HCEC 1CT (cell line): ENCODE measurements around the gene ARHGEF26.

Experiments
- DNase-seq: peaks from one replicate; pipeline ENCODE4 v3.0.0-alpha.2; 2017

ARHGEF26 gene

GRCh38 chr3:154161806-154162205 lies 40.6 kb downstream of the ARHGEF26 start:
- DNase-seq, result no peak

GRCh38 chr3:154164387-154164786 lies 43.2 kb downstream of the ARHGEF26 start:
- no peak for DNase-seq

GRCh38 chr3:154168998-154169795 lies 48.0 kb downstream of the ARHGEF26 start:
- no peak for DNase-seq

- no peak for DNase-seq
Observed at GRCh38 chr3:154169796-154170110, 48.6 kb downstream of the ARHGEF26 start.

- DNase-seq, result no peak
Observed at GRCh38 chr3:154170300-154170699, 49.1 kb downstream of the ARHGEF26 start.

DNA sequence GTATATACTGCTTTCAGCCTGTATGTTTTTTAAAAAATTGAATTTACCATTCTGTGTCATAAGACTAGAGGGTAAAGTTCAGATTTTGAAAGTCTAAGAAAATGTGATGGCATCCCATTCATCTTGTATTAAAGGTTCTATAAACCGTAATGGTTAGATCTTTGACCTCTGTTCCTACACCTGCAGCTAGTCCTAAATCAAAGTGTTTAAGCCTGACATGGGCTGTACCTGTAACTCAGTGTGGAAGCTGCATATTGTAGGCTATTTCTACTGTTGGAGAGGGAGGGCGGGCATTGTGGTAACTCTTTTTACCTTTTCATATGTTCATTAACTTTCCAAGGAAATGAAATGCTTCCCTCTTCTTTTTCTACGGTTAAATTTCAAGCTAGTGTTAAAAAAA lies 53.9 kb downstream of the ARHGEF26 start:
- no peak for DNase-seq

DNA sequence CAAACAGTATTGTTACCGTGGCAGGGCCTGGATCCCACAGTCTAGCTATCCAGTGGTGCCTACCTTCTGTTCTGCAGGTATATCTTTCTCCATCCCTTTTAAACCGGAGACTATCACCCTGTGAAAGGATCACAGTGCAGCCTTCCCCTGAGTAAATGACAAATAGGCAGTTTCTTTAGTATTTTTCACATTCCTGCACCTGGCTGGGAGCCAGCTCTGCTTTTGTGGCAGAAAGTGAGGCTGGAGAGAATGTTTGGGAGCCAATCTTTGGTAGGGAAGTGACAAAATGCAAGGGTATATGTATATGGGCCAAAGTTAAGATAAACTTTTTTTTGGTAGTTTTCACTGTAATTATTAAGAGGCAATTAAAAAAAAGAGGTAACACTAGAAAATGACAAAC lies 54.8 kb downstream of the ARHGEF26 start:
- DNase-seq, result no peak

DNA sequence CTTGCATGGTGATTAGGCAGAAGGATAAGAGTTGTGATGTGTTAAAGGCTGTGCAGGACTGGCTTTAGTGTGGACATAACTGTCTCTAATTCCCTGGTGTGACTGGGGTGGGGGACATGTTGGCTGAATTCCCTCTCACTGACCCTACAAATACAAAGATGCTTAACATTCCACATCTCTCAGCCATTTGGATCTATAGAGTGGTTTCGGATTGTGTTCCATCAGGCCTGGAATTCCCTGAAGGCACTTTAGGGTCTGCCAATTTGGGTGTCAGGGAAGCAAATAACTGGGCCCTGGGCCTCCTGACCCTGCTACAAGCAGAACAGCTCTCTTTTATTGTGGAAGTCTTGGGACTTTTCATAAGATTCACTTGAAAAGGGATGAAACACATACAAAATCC lies 56.2 kb downstream of the ARHGEF26 start:
- DNase-seq, result no peak

DNA sequence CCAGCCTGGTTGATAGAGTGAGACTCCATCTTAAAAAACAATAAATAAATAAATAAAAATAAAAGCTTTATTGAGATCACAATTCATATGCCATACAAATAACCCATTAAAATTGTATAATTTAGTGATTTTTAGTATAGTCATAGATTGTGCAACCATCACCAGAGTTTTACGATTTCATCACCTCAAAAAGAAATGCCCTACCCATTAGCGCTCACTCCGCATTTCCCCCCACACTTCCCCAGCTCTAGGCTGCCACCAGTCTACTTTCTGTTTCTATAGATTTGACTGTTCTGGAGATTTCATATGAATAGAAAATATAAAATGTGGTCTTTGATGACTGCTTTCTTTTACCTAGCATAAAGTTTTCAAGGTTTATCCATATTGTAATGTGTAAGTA lies 57.0 kb downstream of the ARHGEF26 start:
- no peak for DNase-seq

- DNase-seq, result no peak
Observed at GRCh38 chr3:154180836-154181691, 59.9 kb downstream of the ARHGEF26 start.

GRCh38 chr3:154182322-154182922 lies 61.2 kb downstream of the ARHGEF26 start:
- no peak for DNase-seq

- no peak for DNase-seq
Observed at GRCh38 chr3:154182975-154183374, 61.8 kb downstream of the ARHGEF26 start.

DNA sequence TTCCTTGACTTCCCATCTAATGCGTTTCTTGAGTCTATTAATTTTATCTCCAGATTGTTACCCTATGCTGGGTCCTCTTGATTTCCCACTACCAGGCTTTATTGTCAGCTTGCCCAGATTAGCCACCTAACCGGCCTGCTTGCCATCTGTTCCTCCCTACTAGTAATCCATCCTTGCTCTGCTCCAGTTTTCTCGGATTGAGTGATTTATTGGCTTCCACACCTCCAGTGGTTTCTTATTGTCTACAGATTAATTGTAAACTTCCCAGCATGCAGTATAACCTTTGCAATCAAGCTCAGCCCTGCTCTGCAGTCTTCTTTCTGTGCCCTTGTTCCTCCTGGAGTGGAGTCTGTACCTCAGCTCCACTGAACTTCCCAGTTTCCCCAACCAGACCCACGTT lies 63.4 kb downstream of the ARHGEF26 start:
- no peak for DNase-seq

GRCh38 chr3:154188437-154188836 lies 67.2 kb downstream of the ARHGEF26 start:
- DNase-seq, result no peak

DNA sequence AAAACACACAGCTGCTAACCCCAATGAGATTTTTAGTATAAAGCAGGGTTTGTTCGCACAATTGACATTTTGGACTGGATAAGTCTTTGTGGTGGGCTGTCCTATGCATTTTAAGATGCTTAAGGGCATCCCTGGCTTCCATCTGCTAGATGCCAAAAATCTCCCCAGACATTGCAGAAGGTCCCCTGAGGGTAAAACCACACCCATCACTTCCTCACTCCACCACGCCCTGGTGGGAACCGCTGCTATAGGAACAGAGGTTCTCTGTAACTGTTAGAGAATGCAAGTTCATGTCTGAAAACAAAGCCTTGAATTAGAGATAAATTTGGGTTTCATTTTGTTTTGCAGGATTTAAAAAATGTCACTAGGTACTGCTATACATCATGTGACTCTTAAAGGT lies 67.7 kb downstream of the ARHGEF26 start:
- DNase-seq, result no peak

DNA sequence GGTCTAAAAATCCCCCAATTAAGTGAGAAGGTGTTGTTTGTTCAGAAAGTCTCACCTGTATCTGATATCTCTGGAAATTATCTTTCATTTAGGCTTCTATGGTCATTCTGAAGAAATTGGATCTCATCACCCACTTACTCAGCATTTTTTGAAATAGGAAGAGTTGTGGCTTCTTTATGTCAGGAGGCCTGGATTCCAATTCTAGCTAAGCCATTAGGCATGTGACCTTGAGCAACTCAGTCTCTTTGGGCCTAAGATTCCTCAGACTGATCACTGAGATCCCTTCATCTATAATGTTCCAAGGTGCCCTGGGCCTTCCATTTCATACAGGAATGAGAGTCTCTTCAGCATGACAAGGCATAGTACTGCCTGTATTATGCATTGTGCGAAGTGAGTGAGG lies 70.3 kb downstream of the ARHGEF26 start:
- DNase-seq, result no peak

- no peak for DNase-seq
Observed at GRCh38 chr3:154192225-154192624, 71.0 kb downstream of the ARHGEF26 start.

- no peak for DNase-seq
Observed at GRCh38 chr3:154193000-154193615, 71.9 kb downstream of the ARHGEF26 start.

DNA sequence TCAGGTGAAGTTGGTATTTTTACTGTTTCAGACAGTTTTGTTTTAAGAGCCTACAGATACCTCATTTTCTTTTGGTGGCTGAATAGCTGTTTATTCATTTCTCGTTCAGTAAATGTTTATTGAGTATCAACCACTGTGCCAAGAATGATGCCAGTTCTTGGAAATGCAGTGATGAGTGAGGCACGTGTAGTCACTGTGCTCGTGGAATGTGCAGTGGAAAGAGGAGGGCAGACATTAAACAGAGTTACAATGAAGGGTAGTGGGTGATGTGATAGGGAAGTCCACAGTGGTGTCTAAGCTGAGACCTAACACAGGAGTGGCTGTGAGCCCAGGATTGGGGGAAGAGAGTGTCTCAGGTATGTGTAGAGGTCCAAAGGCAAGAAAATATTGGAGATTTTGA lies 73.7 kb downstream of the ARHGEF26 start:
- DNase-seq, result no peak

GRCh38 chr3:154195620-154196356 lies 74.6 kb downstream of the ARHGEF26 start:
- no peak for DNase-seq

GRCh38 chr3:154197751-154198150 lies 76.6 kb downstream of the ARHGEF26 start:
- DNase-seq, result no peak

DNA sequence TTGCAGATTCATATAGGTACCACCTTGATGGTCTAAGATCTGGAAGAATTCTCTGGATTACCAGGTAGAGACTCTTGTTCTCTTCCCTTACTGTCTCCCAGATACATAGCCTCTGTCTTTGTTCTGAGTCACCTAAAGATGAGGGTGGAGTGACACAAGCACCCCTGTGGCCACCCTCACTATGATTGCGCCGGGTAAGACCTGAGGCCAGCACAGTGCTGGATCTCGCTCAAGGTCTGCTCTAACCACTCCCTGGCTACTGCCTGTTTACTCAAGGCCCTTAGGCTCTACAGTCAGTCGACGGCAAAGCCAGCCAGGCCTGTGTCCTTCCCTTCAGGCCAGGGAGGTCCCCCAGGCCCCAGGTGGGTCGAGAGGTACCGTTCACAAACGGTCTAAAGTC lies 88.3 kb downstream of the ARHGEF26 start:
- no peak for DNase-seq

DNA sequence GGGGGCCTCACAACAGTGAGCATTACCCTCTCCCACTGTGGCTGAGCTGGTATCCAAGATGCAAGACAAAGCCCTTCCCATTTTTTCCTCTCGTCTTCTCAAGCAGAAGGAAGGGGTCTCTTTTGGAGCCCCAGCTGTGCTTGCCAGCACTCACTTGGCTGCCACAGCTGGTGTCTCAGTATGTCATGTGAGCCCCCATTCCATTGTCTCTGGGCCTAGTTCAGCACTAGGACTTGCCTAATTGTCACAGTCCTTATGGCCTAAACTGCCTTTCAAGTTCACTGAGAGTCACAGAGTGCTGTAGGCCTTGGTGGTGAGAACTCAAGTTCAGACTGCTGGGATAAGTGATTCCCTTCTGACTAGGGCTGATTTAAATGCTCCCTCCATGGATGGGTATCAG lies 89.8 kb downstream of the ARHGEF26 start:
- DNase-seq, result no peak
